HCT116 (cell line): ENCODE measurements around the gene NEK8. TPM values are rescaled to one million over a fixed set of nuclear protein-coding genes. Genes with fewer than 3 reads are reported as not detected.

Source experiments
- ATAC-seq: fragments of 200-7000 bp; cut with Tn5 transposase; 2 replicates; pipeline ENCODE4 v1.9.1; 2020; ENCODE audit warnings: mild to moderate bottlenecking, moderate library complexity
- BruUV-seq: library from RNA; stranded (reverse); fragments of 400-500 nt; replicated peaks from 2 replicates; lab custom pipeline; 2021; lab: Mats Ljungman, UMichigan
- CTCF ChIA-PET: fragments of 300-600 bp; sonication (Branson Sonifier 250); formaldehyde crosslinking; loops from one replicate; lab custom pipeline; 2021; ENCODE audit warnings: antibody characterized with exemption; lab: Charles Lee
- POLR2A ChIA-PET: fragments of 300-600, 350-600 bp; sonication (Branson Sonifier 250); formaldehyde crosslinking; loops from one replicate; lab custom pipeline; 2021; ENCODE audit warnings: antibody characterized with exemption; lab: Charles Lee
- RAD21 ChIA-PET, 2 experiments: fragments of 300-600 bp; sonication (Branson Sonifier 250); formaldehyde crosslinking; loops; one replicate each; lab custom pipeline; 2023; ENCODE audit warnings: low total read pairs in 2 of 2; ENCODE audit not compliant: uncharacterized antibody in 2 of 2, unreplicated experiment in 2 of 2, low non-redundant PET in 1 of 2; lab: Charles Lee
- DNase-seq: peaks from one replicate; pipeline ENCODE4 v3.0.0-alpha.2; 2010; ENCODE audit warnings: low read depth, low spot score
- H2AFZ ChIP-seq: fragments of 200-600 bp; shearing (Covaris generic), sonication (generic); 2 replicates; pipeline ENCODE4 v1.6.1; 2017; ENCODE audit warnings: low read depth, mixed run types, mixed read lengths, antibody characterized with exemption, low read length; ENCODE audit not compliant: poor library complexity, severe bottlenecking
- H3K27ac ChIP-seq: 2 replicates; pipeline ENCODE4 v1.5.1; 2012; ENCODE audit warnings: low read depth, low read length
- H3K27me3 ChIP-seq: fragments of 200-600 bp; sonication (generic); 2 replicates; pipeline ENCODE4 v1.6.1; 2016; ENCODE audit warnings: mixed run types, low read length, mixed read lengths; ENCODE audit not compliant: insufficient read depth
- H3K36me3 ChIP-seq, 2 experiments: fragments of 200-500 bp in 1 of 2; fragments of 200-600 bp in 1 of 2; sonication (Bioruptor generic) in 1 of 2; sonication (generic) in 1 of 2; 2 replicates each; pipeline versions ENCODE4 v1.5.1 to v1.6.1; 2014 to 2016; ENCODE audit warnings: low read length in 2 of 2, inconsistent platforms in 1 of 2, mixed read lengths in 1 of 2, mixed run types in 1 of 2; ENCODE audit not compliant: insufficient read depth in 2 of 2, control insufficient read depth in 1 of 2
- H3K4me1 ChIP-seq, 2 experiments: fragments of 200-600 bp in 1 of 2; sonication (generic) in 1 of 2; 2 replicates each; pipeline versions ENCODE4 v1.5.1 to v1.6.1; 2012 to 2017; ENCODE audit warnings: low read length in 2 of 2, inconsistent platforms in 1 of 2, mild to moderate bottlenecking in 1 of 2, mixed read lengths in 1 of 2, mixed run types in 1 of 2, moderate library complexity in 1 of 2; ENCODE audit not compliant: insufficient read depth in 2 of 2, control insufficient read depth in 1 of 2
- H3K4me2 ChIP-seq: fragments of 200-600 bp; sonication (generic); 2 replicates; pipeline ENCODE4 v1.6.1; 2017; ENCODE audit warnings: mixed run types, low read length, mixed read lengths
- H3K4me3 ChIP-seq, 2 experiments: fragments of 200-600 bp in 1 of 2; sonication (generic) in 1 of 2; replicated peaks in 1 of 2; 2 replicates each; pipeline ENCODE4 v1.5.1; 2011 to 2016; ENCODE audit warnings: low read length in 2 of 2, control low read depth in 1 of 2, low read depth in 1 of 2, mild to moderate bottlenecking in 1 of 2, mixed read lengths in 1 of 2, mixed run types in 1 of 2
- H3K79me2 ChIP-seq: fragments of 200-600 bp; sonication (generic); 2 replicates; pipeline ENCODE4 v1.6.1; 2017; ENCODE audit warnings: mild to moderate bottlenecking, mixed run types, low read length, moderate library complexity, mixed read lengths; ENCODE audit not compliant: insufficient read depth
- H3K9ac ChIP-seq: fragments of 200-600 bp; sonication (generic); 2 replicates; pipeline ENCODE4 v1.6.1; 2016; ENCODE audit warnings: low read length, mixed read lengths
- H3K9me2 ChIP-seq: fragments of 200-600 bp; sonication (generic), shearing (Covaris generic); 2 replicates; pipeline ENCODE4 v1.6.1; 2017; ENCODE audit warnings: mixed run types, mild to moderate bottlenecking, moderate library complexity; ENCODE audit not compliant: insufficient read depth
- H3K9me3 ChIP-seq, 2 experiments: fragments of 200-500 bp in 1 of 2; fragments of 200-600 bp in 1 of 2; sonication (Bioruptor generic) in 1 of 2; sonication (generic) in 1 of 2; 2 replicates each; pipeline ENCODE4 v1.6.1; 2014 to 2017; ENCODE audit warnings: low read length in 2 of 2, mixed read lengths in 2 of 2, inconsistent platforms in 1 of 2, low read depth in 1 of 2, mild to moderate bottlenecking in 1 of 2, mixed run types in 1 of 2, moderate library complexity in 1 of 2; ENCODE audit not compliant: control insufficient read depth in 1 of 2, insufficient read depth in 1 of 2
- H4K20me1 ChIP-seq: fragments of 200-600 bp; sonication (generic), shearing (Covaris generic); 2 replicates; pipeline ENCODE4 v1.6.1; 2017; ENCODE audit warnings: mixed run types, mild to moderate bottlenecking, moderate library complexity; ENCODE audit not compliant: insufficient read depth
- MAX ChIP-seq: IDR thresholded peaks from 2 replicates; pipeline ENCODE4 v1.6.1; 2012
- RAD21 ChIP-seq: IDR thresholded peaks from 2 replicates; pipeline ENCODE4 v1.6.1; 2012; ENCODE audit warnings: low read depth, mild to moderate bottlenecking
- SIN3A ChIP-seq: IDR thresholded peaks from 2 replicates; pipeline ENCODE4 v1.6.1; 2012; ENCODE audit warnings: low read depth
- ZBTB33 ChIP-seq: IDR thresholded peaks from 2 replicates; pipeline ENCODE4 v1.6.1; 2011; ENCODE audit warnings: mild to moderate bottlenecking, low read length, moderate library complexity; ENCODE audit not compliant: insufficient replicate concordance; ENCODE audit errors: extremely low read depth
- intact Hi-C: fragments of 100-400 bp; cut with micrococcal nuclease; formaldehyde crosslinking; loops from 2 replicates; pipeline ENCODE4 v1.10.0; 2022
- total RNA-seq: library from RNA; stranded (reverse); gene quantifications from one replicate; pipeline ENCODE4 v1.2.1, GENCODE V29; 2021; ENCODE audit not compliant: unreplicated experiment
- TF ChIP-seq, protein P1 (sequence below): IDR thresholded peaks from 2 replicates; pipeline ENCODE4 v1.6.1; 2012

The NEK8 gene
- total RNA-seq, 1 experiment from 2014 or later, result 7.0 TPM

DNA sequence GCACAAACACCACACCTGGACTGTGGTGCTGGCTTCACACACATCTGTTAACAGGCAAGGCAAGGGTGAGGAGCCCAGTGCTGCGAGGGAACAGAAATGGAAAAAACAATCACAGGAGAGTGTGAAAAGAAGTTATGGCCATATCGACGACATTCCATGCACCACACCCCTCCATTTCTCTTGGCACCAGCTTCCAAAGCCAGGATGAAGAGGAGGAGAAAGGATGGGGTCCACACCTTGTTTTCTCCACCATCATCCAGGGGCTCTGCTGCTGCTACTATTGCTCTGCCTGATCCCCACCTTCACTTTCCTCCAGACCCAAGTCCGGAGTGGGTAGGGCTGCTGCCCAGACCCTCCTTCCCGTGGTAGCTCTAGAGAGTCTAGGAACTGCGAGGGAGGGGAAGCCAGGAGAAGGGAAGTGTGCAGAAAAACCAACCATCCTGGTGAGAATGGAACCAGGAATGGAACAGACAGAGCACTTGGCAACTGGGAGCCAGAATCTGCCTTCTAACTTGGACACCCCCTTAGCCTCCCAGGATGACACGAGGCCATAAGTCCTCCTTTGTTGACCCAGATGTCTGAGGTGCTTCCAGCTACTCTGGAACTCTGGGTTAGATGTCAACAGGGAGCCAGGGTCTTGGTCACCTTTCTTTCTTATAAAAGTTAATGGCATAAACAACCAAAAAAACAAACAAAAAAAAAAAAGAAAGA lies 15.7 kb upstream of the NEK8 start:
- POLR2A ChIA-PET, result no interaction called here
- BruUV-seq, result no TSS peak
- intact Hi-C loops, result no loop called here

More for the DNA sequence above, 15.7 kb upstream of the NEK8 start:
- Histone ChIP-seq H3K9me2 (no peaks in the 10 kb centered on the region), H3K4me3 (no peak overlapping the region), H3K4me2 (no peak overlapping the region), H3K9me3 (no peaks in the 10 kb centered on the region), H3K9ac (no peak overlapping the region), H3K36me3 (no peaks in the 10 kb centered on the region), H3K79me2 (no peaks in the 10 kb centered on the region), H3K4me1 (peaks cover 9 to 16% of the 10 kb centered on the region in 2 experiments), H3K27ac (no peak overlapping the region), H3K27me3 (no peaks in the 10 kb centered on the region), H2AFZ (no peak overlapping the region), H4K20me1 (no peaks in the 10 kb centered on the region)
- TF ChIP-seq MAX (no peak), SIN3A (no peak), RAD21 (no peak), ZBTB33 (no peak)
- TF ChIP-seq, protein P1, sequence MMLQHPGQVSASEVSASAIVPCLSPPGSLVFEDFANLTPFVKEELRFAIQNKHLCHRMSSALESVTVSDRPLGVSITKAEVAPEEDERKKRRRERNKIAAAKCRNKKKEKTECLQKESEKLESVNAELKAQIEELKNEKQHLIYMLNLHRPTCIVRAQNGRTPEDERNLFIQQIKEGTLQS, result no peak
- ATAC-seq (no peak), DNase-seq (no peak)
- CTCF ChIA-PET, result interaction anchor here (1.5 kb wide), 1 partner anchor 404 kb away, joined by 3 read pairs; no protein-coding TSS in a partner anchor
- RAD21 ChIA-PET, result no interaction called here
